B cell (primary cell): ENCODE results near the gene SPACA6. TPM values are rescaled to one million over a fixed set of nuclear protein-coding genes. Genes with fewer than 3 reads are reported as not detected.

Source experiments
- ATAC-seq: fragments of 200-7000 bp; cut with Tn5 transposase; one replicate; pipeline ENCODE4 v1.10.0; 2021; ENCODE audit warnings: low read depth, mild to moderate bottlenecking, moderate number of reproducible peaks, moderate library complexity
- CTCF ChIA-PET: fragments of 350-600 bp; sonication (Branson Sonifier 250); formaldehyde crosslinking; loops from one replicate; lab custom pipeline; 2021; ENCODE audit warnings: antibody characterized with exemption, inconsistent platforms; lab: Charles Lee
- POLR2A ChIA-PET: fragments of 350-600 bp; sonication (Branson Sonifier 250); formaldehyde crosslinking; loops from one replicate; lab custom pipeline; 2021; ENCODE audit warnings: antibody characterized with exemption; lab: Charles Lee
- DNase-seq: peaks from one replicate; pipeline ENCODE4 v3.0.0; 2013
- H2AFZ ChIP-seq: 2 replicates; pipeline ENCODE4 v1.6.1; 2012; ENCODE audit warnings: mild to moderate bottlenecking, low read depth, low read length; ENCODE audit not compliant: insufficient read depth, poor library complexity, severe bottlenecking
- H3K27ac ChIP-seq, 2 donors: 1 replicate in 1 of 2; 2 replicates in 1 of 2; pipeline ENCODE4 v1.5.1; 2012 to 2013; ENCODE audit warnings: low read length in 2 of 2, mild to moderate bottlenecking in 2 of 2, moderate library complexity in 1 of 2
- H3K27me3 ChIP-seq, 4 experiments: fragments of 200-600 bp in 1 of 4; sonication (generic) in 1 of 4; replicated peaks in 1 of 4; 1 replicate in 2 of 4; 2 replicates in 2 of 4; pipeline versions ENCODE4 v1.6.1 to v1.7.0; 2013 to 2016; ENCODE audit warnings: low read length in 3 of 4, mild to moderate bottlenecking in 2 of 4, mixed read lengths in 1 of 4, moderate library complexity in 1 of 4; ENCODE audit not compliant: insufficient read depth in 4 of 4, control insufficient read depth in 3 of 4; ENCODE audit errors: control extremely low read depth in 1 of 4
- H3K36me3 ChIP-seq, 2 experiments: replicated peaks in 1 of 2; 1 replicate in 1 of 2; 2 replicates in 1 of 2; pipeline versions ENCODE4 v1.6.1 to v1.7.1; 2013; ENCODE audit warnings: low read length in 1 of 2; ENCODE audit not compliant: insufficient read depth in 2 of 2, control insufficient read depth in 1 of 2; ENCODE audit errors: control extremely low read depth in 1 of 2, extremely low read depth in 1 of 2
- H3K4me1 ChIP-seq, 2 donors: fragments of 200-600 bp in 1 of 2; sonication (generic) in 1 of 2; 1 replicate in 1 of 2; 2 replicates in 1 of 2; pipeline versions ENCODE4 v1.5.1 to v1.6.1; 2013 to 2017; ENCODE audit warnings: low read length in 2 of 2; ENCODE audit not compliant: control insufficient read depth in 2 of 2, insufficient read depth in 2 of 2
- H3K4me2 ChIP-seq: replicated peaks from 2 replicates; pipeline ENCODE3; 2012; ENCODE audit warnings: mild to moderate bottlenecking, low read depth, low read length; ENCODE audit not compliant: poor library complexity, severe bottlenecking
- H3K4me3 ChIP-seq, 5 experiments: fragments of 200-600 bp in 1 of 5; sonication (generic) in 1 of 5; 1 replicate in 3 of 5; 2 replicates in 2 of 5; pipeline versions ENCODE4 v1.5.1 to v1.7.0; 2011 to 2016; ENCODE audit warnings: low read length in 4 of 5, mild to moderate bottlenecking in 4 of 5, low read depth in 2 of 5, control low read depth in 1 of 5, moderate library complexity in 1 of 5; ENCODE audit not compliant: insufficient read depth in 1 of 5; ENCODE audit errors: control extremely low read depth in 1 of 5, extremely low read depth in 1 of 5
- H3K79me2 ChIP-seq: fragments of 200-600 bp; sonication (generic); one replicate; pipeline ENCODE4 v1.6.0; 2016; ENCODE audit warnings: low read length; ENCODE audit not compliant: control insufficient read depth, insufficient read depth
- H3K9ac ChIP-seq: fragments of 200-600 bp; sonication (generic); 2 replicates; pipeline ENCODE4 v1.6.1; 2017; ENCODE audit warnings: mild to moderate bottlenecking, low read length, moderate library complexity
- H3K9me3 ChIP-seq, 3 donors: one replicate each; pipeline versions ENCODE4 v1.6.1 to v1.7.1; 2013; ENCODE audit warnings: low read length in 2 of 3; ENCODE audit not compliant: control insufficient read depth in 2 of 3, insufficient read depth in 1 of 3; ENCODE audit errors: control extremely low read depth in 1 of 3
- H4K20me1 ChIP-seq: 2 replicates; pipeline ENCODE4 v1.6.0; 2012; ENCODE audit warnings: mild to moderate bottlenecking, low read length; ENCODE audit not compliant: insufficient read depth, control insufficient read depth, poor library complexity, severe bottlenecking
- H3K27ac Mint-ChIP-seq: one replicate; pipeline ENCODE4 v1.8.0; 2021; ENCODE audit warnings: mixed read lengths
- H3K27me3 Mint-ChIP-seq: one replicate; pipeline ENCODE4 v1.8.0; 2021; ENCODE audit warnings: mixed read lengths
- H3K4me1 Mint-ChIP-seq: one replicate; pipeline ENCODE4 v1.8.0; 2021; ENCODE audit warnings: mixed read lengths
- H3K4me3 Mint-ChIP-seq: one replicate; pipeline ENCODE4 v1.8.0; 2021; ENCODE audit warnings: mixed read lengths
- H3K9me3 Mint-ChIP-seq: one replicate; pipeline ENCODE4 v1.8.0; 2022; ENCODE audit warnings: mixed read lengths; ENCODE audit not compliant: insufficient read depth
- CTCF ChIP-seq: fragments of 200-600 bp; IDR thresholded peaks from one replicate; pipeline ENCODE4 v1.8.0; 2022; ENCODE audit warnings: antibody characterized with exemption, mild to moderate bottlenecking
- EZH2 ChIP-seq: IDR thresholded peaks from 2 replicates; pipeline ENCODE4 v1.6.1; 2012; ENCODE audit warnings: borderline replicate concordance, low read depth, mild to moderate bottlenecking, moderate library complexity, low read length; ENCODE audit not compliant: insufficient read depth, poor library complexity, severe bottlenecking
- WGBS: methylation state at CpG from one replicate; pipeline ENCODE4 v1.1.5; 2013; ENCODE audit warnings: missing lambda C conversion rate; ENCODE audit not compliant: insufficient coverage; 5-methylcytosine and 5-hydroxymethylcytosine counted together
- intact Hi-C: fragments of 100-400 bp; cut with micrococcal nuclease; formaldehyde crosslinking; loops from one replicate; pipeline ENCODE4 v1.10.0; 2022
- polyA plus RNA-seq: library from polyadenylated mRNA; depleted of rRNA; stranded (reverse); fragments of >200 nt; gene quantifications from 2 replicates; pipeline ENCODE4 v1.2.3, GENCODE V29; 2012
- total RNA-seq, 2 donors: library from RNA; stranded (reverse); fragments of 120-200 nt in 1 of 2; gene quantifications; 1 replicate in 1 of 2; 2 replicates in 1 of 2; pipeline versions ENCODE4 v1.2.3 to v1.2.4, GENCODE V29; 2013 to 2022

Gene SPACA6
- total and polyA plus RNA-seq, 2 donors (not counting 1 experiment from before 2014, with no cell fraction given) = 3.3 to 4.0 TPM

GRCh38 chr19:51719251-51719988 lies 26.3 kb downstream of the SPACA6 start:
- no peak overlapping the region for H3K27ac ChIP-seq
- H3K4me2 ChIP-seq = no peak overlapping the region
- H3K4me1 ChIP-seq = peaks cover 0 to 7% of the 10 kb centered on the region in 2 donors
- H4K20me1 ChIP-seq = no peaks in the 10 kb centered on the region
- Mint-ChIP-seq H3K4me1 (peaks cover 15% of the 10 kb centered on the region), H3K27me3 (peaks cover 52% of the 10 kb centered on the region), H3K9me3 (peaks cover 8% of the 10 kb centered on the region), H3K27ac (no peak overlapping the region), H3K4me3 (no peak overlapping the region)
- ATAC-seq = no peak
- 10% methylated on average over 78 of the region's 83 CpGs for WGBS
- no peak overlapping the region for H2AFZ ChIP-seq
- H3K27me3 ChIP-seq = peaks cover 0 to 37% (median 14%) of the 10 kb centered on the region in 4 experiments
- ChIA-PET CTCF (no interaction called here), POLR2A (no interaction called here)
- H3K4me3 ChIP-seq = no peak overlapping the region
- intact Hi-C loops = no loop called here
- TF ChIP-seq EZH2 = no peak
- no peak for TF ChIP-seq CTCF
- H3K36me3 ChIP-seq = no peaks in the 10 kb centered on the region
- peaks cover 0 to 26% (median 3%) of the 10 kb centered on the region in 3 donors for H3K9me3 ChIP-seq
- no peak for DNase-seq
- H3K9ac ChIP-seq = no peak overlapping the region
- H3K79me2 ChIP-seq = no peaks in the 10 kb centered on the region

- H3K4me3 ChIP-seq = no peak overlapping the region
These were observed 28.8 kb downstream of the SPACA6 start for GRCh38 chr19:51721905-51722304.

More at GRCh38 chr19:51721905-51722304, 28.8 kb downstream of the SPACA6 start:
- ChIA-PET CTCF (no interaction called here), POLR2A (no interaction called here)
- no peaks in the 10 kb centered on the region for H3K79me2 ChIP-seq
- Mint-ChIP-seq H3K27me3 (peaks cover 55% of the 10 kb centered on the region), H3K4me3 (no peak overlapping the region), H3K27ac (no peak overlapping the region), H3K9me3 (peaks cover 2% of the 10 kb centered on the region), H3K4me1 (peaks cover 9% of the 10 kb centered on the region)
- no peaks in the 10 kb centered on the region for H4K20me1 ChIP-seq
- intact Hi-C loops = no loop called here
- H3K4me2 ChIP-seq = no peak overlapping the region
- ATAC-seq (no peak), DNase-seq (no peak)
- H3K9me3 ChIP-seq = peaks cover 0 to 33% (median 3%) of the 10 kb centered on the region in 3 donors
- H3K4me1 ChIP-seq = peaks cover 0 to 7% of the 10 kb centered on the region in 2 donors
- no peak for TF ChIP-seq CTCF
- no peaks in the 10 kb centered on the region for H3K36me3 ChIP-seq
- no peak overlapping the region for H3K27ac ChIP-seq
- H3K9ac ChIP-seq = no peak overlapping the region
- H3K27me3 ChIP-seq = peaks cover 0 to 51% (median 16%) of the 10 kb centered on the region in 4 experiments
- WGBS = no CpG with 5 or more reads among the region's 7 CpGs
- H2AFZ ChIP-seq = no peak overlapping the region
